ENCODE measurements around the gene FUT2.

Gene FUT2

DNA sequence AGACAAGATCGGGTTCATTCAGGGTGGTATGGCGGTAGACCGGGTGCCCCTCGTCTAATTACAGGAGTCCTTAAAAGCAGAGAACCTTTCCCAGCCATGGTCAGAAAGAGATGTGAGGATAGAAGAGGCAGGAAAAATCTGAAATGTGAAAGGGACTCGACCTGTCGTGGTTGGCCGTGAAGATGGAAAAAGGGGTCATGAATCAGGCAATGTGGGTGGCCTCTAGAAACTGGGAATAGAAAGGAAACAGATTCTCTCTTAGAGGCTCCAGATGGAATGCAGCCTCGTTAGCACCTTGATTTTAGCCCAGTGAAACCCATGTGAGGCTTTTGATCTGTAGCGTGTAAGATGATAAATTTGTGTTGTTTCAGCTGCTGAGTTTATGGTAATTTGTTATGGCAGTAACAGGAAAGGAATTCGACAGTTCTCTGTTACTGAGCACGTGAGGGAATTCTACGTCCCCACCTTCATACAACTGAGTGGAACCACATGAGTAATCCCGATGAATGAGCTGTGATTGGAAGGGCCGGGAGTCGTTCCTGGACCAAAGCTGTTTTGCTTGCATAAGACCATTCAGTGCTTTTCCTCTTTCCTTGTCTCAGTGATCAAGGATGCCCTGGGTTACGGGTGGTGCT lies 38.8 kb upstream of the FUT2 start (continued):
- TF ChIP-seq ZBTB7A (tag by site-specific recombination; IDR thresholded peaks at IDR 0.05; ENCODE audit: low read depth) = no peak
- TF ChIP-seq GLIS2 (tag by site-specific recombination; IDR thresholded peaks at IDR 0.05) = no peak
- TF ChIP-seq, protein P1, sequence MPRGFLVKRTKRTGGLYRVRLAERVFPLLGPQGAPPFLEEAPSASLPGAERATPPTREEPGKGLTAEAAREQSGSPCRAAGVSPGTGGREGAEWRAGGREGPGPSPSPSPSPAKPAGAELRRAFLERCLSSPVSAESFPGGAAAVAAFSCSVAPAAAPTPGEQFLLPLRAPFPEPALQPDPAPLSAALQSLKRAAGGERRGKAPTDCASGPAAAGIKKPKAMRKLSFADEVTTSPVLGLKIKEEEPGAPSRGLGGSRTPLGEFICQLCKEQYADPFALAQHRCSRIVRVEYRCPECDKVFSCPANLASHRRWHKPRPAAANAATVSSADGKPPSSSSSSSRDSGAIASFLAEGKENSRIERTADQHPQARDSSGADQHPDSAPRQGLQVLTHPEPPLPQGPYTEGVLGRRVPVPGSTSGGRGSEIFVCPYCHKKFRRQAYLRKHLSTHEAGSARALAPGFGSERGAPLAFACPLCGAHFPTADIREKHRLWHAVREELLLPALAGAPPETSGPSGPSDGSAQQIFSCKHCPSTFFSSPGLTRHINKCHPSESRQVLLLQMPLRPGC (tag by site-specific recombination; IDR thresholded peaks at IDR 0.05) = peak; percentile 63; the same call in 1 of the 2 replicates
- no peak for TF ChIP-seq ZNF10 (tag by site-specific recombination; IDR thresholded peaks at IDR 0.05)
- no peak for TF ChIP-seq ZBTB20 (tag by site-specific recombination; IDR thresholded peaks at IDR 0.05)
- TF ChIP-seq, protein P2, sequence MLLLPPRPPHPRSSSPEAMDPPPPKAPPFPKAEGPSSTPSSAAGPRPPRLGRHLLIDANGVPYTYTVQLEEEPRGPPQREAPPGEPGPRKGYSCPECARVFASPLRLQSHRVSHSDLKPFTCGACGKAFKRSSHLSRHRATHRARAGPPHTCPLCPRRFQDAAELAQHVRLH (tag by site-specific recombination; IDR thresholded peaks at IDR 0.05) = no peak
- peak; percentile 68 for TF ChIP-seq PRDM1 (tag by site-specific recombination; IDR thresholded peaks at IDR 0.05)
- peak; percentile 73; the same call in 1 of the 2 replicates for TF ChIP-seq ZNF24 (tag by site-specific recombination; IDR thresholded peaks at IDR 0.05)
- TF ChIP-seq, protein P3, sequence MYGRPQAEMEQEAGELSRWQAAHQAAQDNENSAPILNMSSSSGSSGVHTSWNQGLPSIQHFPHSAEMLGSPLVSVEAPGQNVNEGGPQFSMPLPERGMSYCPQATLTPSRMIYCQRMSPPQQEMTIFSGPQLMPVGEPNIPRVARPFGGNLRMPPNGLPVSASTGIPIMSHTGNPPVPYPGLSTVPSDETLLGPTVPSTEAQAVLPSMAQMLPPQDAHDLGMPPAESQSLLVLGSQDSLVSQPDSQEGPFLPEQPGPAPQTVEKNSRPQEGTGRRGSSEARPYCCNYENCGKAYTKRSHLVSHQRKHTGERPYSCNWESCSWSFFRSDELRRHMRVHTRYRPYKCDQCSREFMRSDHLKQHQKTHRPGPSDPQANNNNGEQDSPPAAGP (tag by site-specific recombination; IDR thresholded peaks at IDR 0.05) = no peak
- TF ChIP-seq OVOL3 (tag by site-specific recombination; IDR thresholded peaks at IDR 0.05) = no peak
- no peak for TF ChIP-seq ZNF837 (tag by site-specific recombination; IDR thresholded peaks at IDR 0.05)
- TF ChIP-seq ZNF791 (tag by site-specific recombination; IDR thresholded peaks at IDR 0.05) = no peak
- peak; percentile 61 for TF ChIP-seq ZNF629 (tag by site-specific recombination; IDR thresholded peaks at IDR 0.05)
- TF ChIP-seq ZNF366 (tag by site-specific recombination; conservative IDR thresholded peaks at IDR 0.05) = peak; percentile 64
- no peak for TF ChIP-seq ZNF561 (tag by site-specific recombination; IDR thresholded peaks at IDR 0.05; ENCODE audit: borderline replicate concordance)
- TF ChIP-seq ZBTB1 (tag by site-specific recombination; IDR thresholded peaks at IDR 0.05) = no peak
- TF ChIP-seq SALL2 (tag by site-specific recombination; IDR thresholded peaks at IDR 0.05; ENCODE audit: borderline replicate concordance) = no peak
- 0 out of 2 replicates have a peak, but pooled peaks have one; percentile 28 for TF ChIP-seq WT1 (tag by site-specific recombination; IDR thresholded peaks at IDR 0.05)
- TF ChIP-seq ZNF544 (tag by site-specific recombination; IDR thresholded peaks at IDR 0.05) = no peak
- TF ChIP-seq KLF1 (tag by site-specific recombination; IDR thresholded peaks at IDR 0.05) = 0 out of 2 replicates have a peak, but pooled peaks have one; percentile 25
- TF ChIP-seq KLF8 (tag by site-specific recombination; IDR thresholded peaks at IDR 0.05) = no peak
- no peak for TF ChIP-seq ZNF501 (tag by site-specific recombination; IDR thresholded peaks at IDR 0.05)
- no peak for TF ChIP-seq ZNF610 (tag by site-specific recombination; IDR thresholded peaks at IDR 0.05; ENCODE audit: borderline replicate concordance)
- TF ChIP-seq ZNF776 (tag by site-specific recombination; IDR thresholded peaks at IDR 0.05; ENCODE audit: borderline replicate concordance) = no peak
- TF ChIP-seq ZNF155 (tag by site-specific recombination; IDR thresholded peaks at IDR 0.05) = no peak
- TF ChIP-seq ZNF560 (tag by site-specific recombination; IDR thresholded peaks at IDR 0.05; ENCODE audit: borderline replicate concordance) = no peak
- no peak for TF ChIP-seq ZNF777 (tag by site-specific recombination; IDR thresholded peaks at IDR 0.05; ENCODE audit: borderline replicate concordance)
- 0 out of 2 replicates have a peak, but pooled peaks have one; percentile 18 for TF ChIP-seq ZFP69B (tag by site-specific recombination; IDR thresholded peaks at IDR 0.05)
- TF ChIP-seq, protein P4, sequence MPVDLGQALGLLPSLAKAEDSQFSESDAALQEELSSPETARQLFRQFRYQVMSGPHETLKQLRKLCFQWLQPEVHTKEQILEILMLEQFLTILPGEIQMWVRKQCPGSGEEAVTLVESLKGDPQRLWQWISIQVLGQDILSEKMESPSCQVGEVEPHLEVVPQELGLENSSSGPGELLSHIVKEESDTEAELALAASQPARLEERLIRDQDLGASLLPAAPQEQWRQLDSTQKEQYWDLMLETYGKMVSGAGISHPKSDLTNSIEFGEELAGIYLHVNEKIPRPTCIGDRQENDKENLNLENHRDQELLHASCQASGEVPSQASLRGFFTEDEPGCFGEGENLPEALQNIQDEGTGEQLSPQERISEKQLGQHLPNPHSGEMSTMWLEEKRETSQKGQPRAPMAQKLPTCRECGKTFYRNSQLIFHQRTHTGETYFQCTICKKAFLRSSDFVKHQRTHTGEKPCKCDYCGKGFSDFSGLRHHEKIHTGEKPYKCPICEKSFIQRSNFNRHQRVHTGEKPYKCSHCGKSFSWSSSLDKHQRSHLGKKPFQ (tag by site-specific recombination; IDR thresholded peaks at IDR 0.05) = no peak
- TF ChIP-seq, protein P5, sequence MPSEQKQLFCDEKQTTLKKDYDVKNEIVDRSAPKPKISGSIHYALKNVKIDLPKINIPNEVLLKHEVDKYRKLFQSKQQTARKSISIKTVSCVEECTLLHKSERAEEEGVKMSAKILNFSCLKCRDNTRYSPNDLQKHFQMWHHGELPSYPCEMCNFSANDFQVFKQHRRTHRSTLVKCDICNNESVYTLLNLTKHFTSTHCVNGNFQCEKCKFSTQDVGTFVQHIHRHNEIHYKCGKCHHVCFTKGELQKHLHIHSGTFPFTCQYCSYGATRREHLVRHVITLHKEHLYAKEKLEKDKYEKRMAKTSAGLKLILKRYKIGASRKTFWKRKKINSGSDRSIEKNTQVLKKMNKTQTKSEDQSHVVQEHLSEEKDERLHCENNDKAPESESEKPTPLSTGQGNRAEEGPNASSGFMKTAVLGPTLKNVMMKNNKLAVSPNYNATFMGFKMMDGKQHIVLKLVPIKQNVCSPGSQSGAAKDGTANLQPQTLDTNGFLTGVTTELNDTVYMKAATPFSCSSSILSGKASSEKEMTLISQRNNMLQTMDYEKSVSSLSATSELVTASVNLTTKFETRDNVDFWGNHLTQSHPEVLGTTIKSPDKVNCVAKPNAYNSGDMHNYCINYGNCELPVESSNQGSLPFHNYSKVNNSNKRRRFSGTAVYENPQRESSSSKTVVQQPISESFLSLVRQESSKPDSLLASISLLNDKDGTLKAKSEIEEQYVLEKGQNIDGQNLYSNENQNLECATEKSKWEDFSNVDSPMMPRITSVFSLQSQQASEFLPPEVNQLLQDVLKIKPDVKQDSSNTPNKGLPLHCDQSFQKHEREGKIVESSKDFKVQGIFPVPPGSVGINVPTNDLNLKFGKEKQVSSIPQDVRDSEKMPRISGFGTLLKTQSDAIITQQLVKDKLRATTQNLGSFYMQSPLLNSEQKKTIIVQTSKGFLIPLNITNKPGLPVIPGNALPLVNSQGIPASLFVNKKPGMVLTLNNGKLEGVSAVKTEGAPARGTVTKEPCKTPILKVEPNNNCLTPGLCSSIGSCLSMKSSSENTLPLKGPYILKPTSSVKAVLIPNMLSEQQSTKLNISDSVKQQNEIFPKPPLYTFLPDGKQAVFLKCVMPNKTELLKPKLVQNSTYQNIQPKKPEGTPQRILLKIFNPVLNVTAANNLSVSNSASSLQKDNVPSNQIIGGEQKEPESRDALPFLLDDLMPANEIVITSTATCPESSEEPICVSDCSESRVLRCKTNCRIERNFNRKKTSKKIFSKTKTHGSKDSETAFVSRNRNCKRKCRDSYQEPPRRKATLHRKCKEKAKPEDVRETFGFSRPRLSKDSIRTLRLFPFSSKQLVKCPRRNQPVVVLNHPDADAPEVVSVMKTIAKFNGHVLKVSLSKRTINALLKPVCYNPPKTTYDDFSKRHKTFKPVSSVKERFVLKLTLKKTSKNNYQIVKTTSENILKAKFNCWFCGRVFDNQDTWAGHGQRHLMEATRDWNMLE (tag by site-specific recombination; conservative IDR thresholded peaks at IDR 0.05; ENCODE audit: low read depth) = no peak
- 0 out of 2 replicates have a peak, but pooled peaks have one; percentile 43 for TF ChIP-seq MZF1 (tag by site-specific recombination; IDR thresholded peaks at IDR 0.05; ENCODE audit: borderline replicate concordance)
- no peak for TF ChIP-seq ZNF184 (tag by site-specific recombination; IDR thresholded peaks at IDR 0.05)
- no peak for TF ChIP-seq ZNF324 (tag by site-specific recombination; IDR thresholded peaks at IDR 0.05)

Data from HEK293 (cell line).